ENCODE results near the gene SEMA5B.

Gene SEMA5B

GRCh38 chr3:122969585-122970469 is 57.7 kb downstream of the SEMA5B start:
- H3K4me3 ChIP-seq (ENCODE audit: low read depth, low read length): no peak overlapping the region
- no peak for TF ChIP-seq CTCF (IDR thresholded peaks at IDR 0.05; ENCODE audit: borderline replicate concordance, insufficient read depth, low read depth, low read length)

- TF ChIP-seq CTCF (IDR thresholded peaks at IDR 0.05; ENCODE audit: borderline replicate concordance, insufficient read depth, low read depth, low read length): no peak
- no peak overlapping the region for H3K4me3 ChIP-seq (ENCODE audit: low read depth, low read length)
Measured at GRCh38 chr3:122967765-122968164, 59.8 kb downstream of the SEMA5B start.

GRCh38 chr3:122967356-122967755 is 60.2 kb downstream of the SEMA5B start:
- no peak overlapping the region for H3K4me3 ChIP-seq (ENCODE audit: low read depth, low read length)
- no peak for TF ChIP-seq CTCF (IDR thresholded peaks at IDR 0.05; ENCODE audit: borderline replicate concordance, insufficient read depth, low read depth, low read length)

- no peak overlapping the region for H3K4me3 ChIP-seq (ENCODE audit: low read depth, low read length)
- TF ChIP-seq CTCF (IDR thresholded peaks at IDR 0.05; ENCODE audit: borderline replicate concordance, insufficient read depth, low read depth, low read length): no peak
Measured at GRCh38 chr3:122966045-122966444, 61.5 kb downstream of the SEMA5B start.

- H3K4me3 ChIP-seq (ENCODE audit: low read depth, low read length): no peak overlapping the region
- TF ChIP-seq CTCF (IDR thresholded peaks at IDR 0.05; ENCODE audit: borderline replicate concordance, insufficient read depth, low read depth, low read length): no peak
Measured at GRCh38 chr3:122964811-122965210, 62.8 kb downstream of the SEMA5B start.

GRCh38 chr3:122962149-122962548 is 65.4 kb downstream of the SEMA5B start:
- TF ChIP-seq CTCF (IDR thresholded peaks at IDR 0.05; ENCODE audit: borderline replicate concordance, insufficient read depth, low read depth, low read length): no peak
- H3K4me3 ChIP-seq (ENCODE audit: low read depth, low read length): no peak overlapping the region

- no peak for TF ChIP-seq CTCF (IDR thresholded peaks at IDR 0.05; ENCODE audit: borderline replicate concordance, insufficient read depth, low read depth, low read length)
- no peak overlapping the region for H3K4me3 ChIP-seq (ENCODE audit: low read depth, low read length)
Measured at GRCh38 chr3:122961146-122961545, 66.4 kb downstream of the SEMA5B start.
